Activated CD4-positive, alpha-beta T cell treated with anti-CD3 and anti-CD28 coated beads, Interleukin-2, amount 50 U/mL, for 1 hour (primary cell): ENCODE results near the gene CETN2.
"Not testable (repeated sequence)": the region's sequence is repeated elsewhere in the genome, so short reads cannot be mapped to it uniquely, and the experiment has no call there.

ENCODE experiments used
- DNase-seq: peaks from one replicate; pipeline ENCODE4 v3.0.0-alpha.2; 2020

CETN2 gene

GRCh38 chrX:152830312-152831305 lies at the start of gene CETN2, which contains the start of gene NSDHL:
CETN2 (minus strand) TSS chrX:152830757; CDS start chrX:152830710, 47 bp downstream.
NSDHL (plus strand) TSS chrX:152831063; CDS start chrX:152846325, 15,262 bp downstream.
- DNase-seq = peak; percentile 91

- DNase-seq = no peak
These were observed 48.6 kb upstream of the CETN2 start for GRCh38 chrX:152878976-152879755.

- no peak for DNase-seq
These were observed 46.6 kb upstream of the CETN2 start for GRCh38 chrX:152876931-152877840.

GRCh38 chrX:152873361-152873760 lies 42.8 kb upstream of the CETN2 start:
- DNase-seq = no peak

GRCh38 chrX:152872522-152872921 lies 42.0 kb upstream of the CETN2 start:
- DNase-seq = no peak

GRCh38 chrX:152871260-152871659 lies 40.7 kb upstream of the CETN2 start:
- DNase-seq = no peak

GRCh38 chrX:152869972-152870371 lies 39.4 kb upstream of the CETN2 start:
- DNase-seq = no peak

- DNase-seq = no peak
These were observed 35.8 kb upstream of the CETN2 start for GRCh38 chrX:152866386-152866785.

- no peak for DNase-seq
These were observed 34.8 kb upstream of the CETN2 start for GRCh38 chrX:152865232-152865920.

- no peak for DNase-seq
These were observed 31.3 kb upstream of the CETN2 start for GRCh38 chrX:152861826-152862225.

GRCh38 chrX:152861116-152861515 lies 30.6 kb upstream of the CETN2 start:
- DNase-seq = no peak

- no peak for DNase-seq
These were observed 23.4 kb upstream of the CETN2 start for GRCh38 chrX:152853986-152854385.

- no peak for DNase-seq
These were observed 19.9 kb upstream of the CETN2 start for GRCh38 chrX:152850465-152850864.

GRCh38 chrX:152847281-152847680 lies 16.7 kb upstream of the CETN2 start:
- DNase-seq = no peak

- DNase-seq = no peak
These were observed 15.2 kb upstream of the CETN2 start for GRCh38 chrX:152845618-152846240.

- no peak for DNase-seq
These were observed 13.7 kb upstream of the CETN2 start for GRCh38 chrX:152844256-152844655.

GRCh38 chrX:152843852-152844251 lies 13.3 kb upstream of the CETN2 start:
- no peak for DNase-seq

- DNase-seq = no peak
These were observed 12.3 kb upstream of the CETN2 start for GRCh38 chrX:152842772-152843338.

- DNase-seq = not testable (repeated sequence)
These were observed 4.9 kb upstream of the CETN2 start for GRCh38 chrX:152835470-152835869.

- no peak for DNase-seq
These were observed 2.8 kb upstream of the CETN2 start for GRCh38 chrX:152833378-152833777.

GRCh38 chrX:152832520-152832919 lies 2.0 kb upstream of the CETN2 start:
- DNase-seq = no peak
